ENCODE measurements around the gene MC2R.

DNA sequence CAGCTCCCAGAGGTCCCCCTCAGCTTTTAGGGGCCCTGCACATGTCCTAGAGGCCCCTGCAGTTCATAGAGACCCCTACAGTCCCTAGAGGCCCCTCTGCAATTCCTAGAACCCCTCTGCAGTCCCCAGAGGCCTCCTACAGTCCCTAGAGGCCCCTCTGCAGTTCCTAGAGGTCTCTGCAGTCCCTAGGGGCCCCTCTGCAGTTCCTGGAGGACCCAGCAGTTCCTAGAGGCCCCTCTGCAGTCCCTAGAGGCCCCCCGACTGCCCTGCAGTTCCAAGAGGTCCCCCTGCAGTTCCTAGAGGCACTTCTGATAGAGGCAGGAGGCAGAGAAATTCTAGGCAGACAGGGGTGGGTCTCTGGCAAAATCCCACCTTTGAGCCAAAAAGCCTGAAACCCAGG lies 35.4 kb downstream of the MC2R start:
- TF ChIP-seq, protein P1, sequence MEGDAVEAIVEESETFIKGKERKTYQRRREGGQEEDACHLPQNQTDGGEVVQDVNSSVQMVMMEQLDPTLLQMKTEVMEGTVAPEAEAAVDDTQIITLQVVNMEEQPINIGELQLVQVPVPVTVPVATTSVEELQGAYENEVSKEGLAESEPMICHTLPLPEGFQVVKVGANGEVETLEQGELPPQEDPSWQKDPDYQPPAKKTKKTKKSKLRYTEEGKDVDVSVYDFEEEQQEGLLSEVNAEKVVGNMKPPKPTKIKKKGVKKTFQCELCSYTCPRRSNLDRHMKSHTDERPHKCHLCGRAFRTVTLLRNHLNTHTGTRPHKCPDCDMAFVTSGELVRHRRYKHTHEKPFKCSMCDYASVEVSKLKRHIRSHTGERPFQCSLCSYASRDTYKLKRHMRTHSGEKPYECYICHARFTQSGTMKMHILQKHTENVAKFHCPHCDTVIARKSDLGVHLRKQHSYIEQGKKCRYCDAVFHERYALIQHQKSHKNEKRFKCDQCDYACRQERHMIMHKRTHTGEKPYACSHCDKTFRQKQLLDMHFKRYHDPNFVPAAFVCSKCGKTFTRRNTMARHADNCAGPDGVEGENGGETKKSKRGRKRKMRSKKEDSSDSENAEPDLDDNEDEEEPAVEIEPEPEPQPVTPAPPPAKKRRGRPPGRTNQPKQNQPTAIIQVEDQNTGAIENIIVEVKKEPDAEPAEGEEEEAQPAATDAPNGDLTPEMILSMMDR (conservative IDR thresholded peaks at IDR 0.05; ENCODE audit: low read depth, low read length) = no peak
- no peak for TF ChIP-seq SMC3 (IDR thresholded peaks at IDR 0.05; ENCODE audit: low read depth, low read length)
- TF ChIP-seq POLR2A (IDR thresholded peaks at IDR 0.05; ENCODE audit: low read depth, low read length) = no peak

Measured in IMR-90 (cell line).